CD4-positive, alpha-beta T cell treated with Interleukin-1 beta for 1 hour (primary cell): Measurements from ENCODE around the gene AMN1.

ENCODE experiments used
- DNase-seq, 2 donors: peaks; one replicate each; pipeline ENCODE4 v3.0.0-alpha.2; 2020 to 2022

Gene AMN1

GRCh38 chr12:31627456-31628054 lies 101.3 kb downstream of the AMN1 start:
- DNase-seq, result no peak

DNA sequence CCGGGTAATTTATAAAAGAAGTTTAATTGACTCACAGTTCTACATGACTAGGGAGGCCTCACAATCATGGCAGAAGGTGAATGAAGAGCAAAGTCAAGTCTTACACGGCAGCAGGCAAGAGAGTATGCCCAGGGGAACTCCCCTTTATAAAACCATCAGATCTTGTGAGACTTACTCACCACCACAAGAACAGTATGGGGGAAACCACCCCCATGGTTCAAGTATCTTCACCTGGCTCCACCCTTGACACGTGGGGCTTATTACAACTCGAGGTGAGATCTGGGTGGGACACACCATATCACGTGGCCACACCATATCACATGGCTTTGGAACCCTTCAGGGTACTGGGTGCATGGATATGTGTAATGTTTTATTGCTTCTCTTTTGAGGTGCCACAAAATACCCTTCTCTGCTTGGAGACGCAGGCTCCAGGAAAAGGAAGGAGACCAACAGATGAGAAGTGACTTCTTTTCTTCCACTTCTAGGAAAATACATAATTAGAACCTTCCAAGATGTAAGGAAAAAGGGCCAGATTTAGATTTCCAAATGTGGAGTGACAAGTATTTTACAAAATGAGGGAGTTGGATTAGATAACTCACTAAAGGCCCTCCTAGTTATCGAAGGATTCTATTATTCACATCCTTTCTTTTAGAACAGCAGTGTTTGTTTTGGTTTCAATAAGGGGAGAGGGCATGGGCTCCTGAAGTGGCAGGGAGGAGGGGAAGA lies 102.4 kb downstream of the AMN1 start:
- DNase-seq, result no peak

DNA sequence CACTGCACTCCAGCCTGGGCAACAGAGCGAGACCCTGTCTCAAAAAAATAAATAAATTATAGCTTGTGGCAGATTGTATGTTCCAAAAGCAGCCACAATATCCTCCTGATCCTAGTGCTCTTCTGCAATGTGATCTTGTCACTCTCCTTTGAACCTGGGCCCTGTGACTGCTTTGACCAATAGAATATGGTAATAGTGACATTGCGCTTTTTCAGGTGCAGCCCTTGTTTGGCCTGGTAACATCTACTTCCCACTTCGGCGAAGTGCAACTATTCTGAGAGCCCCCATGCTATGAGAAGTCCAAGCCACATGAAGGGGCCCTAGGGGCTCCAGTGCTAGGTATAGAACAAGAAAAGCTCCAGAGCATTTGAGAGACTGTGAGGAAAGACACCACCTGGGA lies 106.8 kb downstream of the AMN1 start:
- DNase-seq, result no peak
